Fibroblast of mammary gland (primary cell): ENCODE results near the gene SUPT5H.

Experiments
- DNase-seq: peaks from one replicate; pipeline ENCODE4 v3.0.0-alpha.2; 2010; ENCODE audit warnings: low read depth
- H3K4me3 ChIP-seq: 2 replicates; pipeline ENCODE4 v1.5.1; 2011; ENCODE audit warnings: low read depth, mild to moderate bottlenecking, low read length, moderate library complexity; ENCODE audit not compliant: control insufficient read depth
- TF ChIP-seq, protein P1 (sequence below): conservative IDR thresholded peaks from 2 replicates; pipeline ENCODE4 v1.5.1; 2011; ENCODE audit warnings: low read depth, low read length, inconsistent platforms; ENCODE audit not compliant: control insufficient read depth, insufficient read depth

Gene SUPT5H

DNA sequence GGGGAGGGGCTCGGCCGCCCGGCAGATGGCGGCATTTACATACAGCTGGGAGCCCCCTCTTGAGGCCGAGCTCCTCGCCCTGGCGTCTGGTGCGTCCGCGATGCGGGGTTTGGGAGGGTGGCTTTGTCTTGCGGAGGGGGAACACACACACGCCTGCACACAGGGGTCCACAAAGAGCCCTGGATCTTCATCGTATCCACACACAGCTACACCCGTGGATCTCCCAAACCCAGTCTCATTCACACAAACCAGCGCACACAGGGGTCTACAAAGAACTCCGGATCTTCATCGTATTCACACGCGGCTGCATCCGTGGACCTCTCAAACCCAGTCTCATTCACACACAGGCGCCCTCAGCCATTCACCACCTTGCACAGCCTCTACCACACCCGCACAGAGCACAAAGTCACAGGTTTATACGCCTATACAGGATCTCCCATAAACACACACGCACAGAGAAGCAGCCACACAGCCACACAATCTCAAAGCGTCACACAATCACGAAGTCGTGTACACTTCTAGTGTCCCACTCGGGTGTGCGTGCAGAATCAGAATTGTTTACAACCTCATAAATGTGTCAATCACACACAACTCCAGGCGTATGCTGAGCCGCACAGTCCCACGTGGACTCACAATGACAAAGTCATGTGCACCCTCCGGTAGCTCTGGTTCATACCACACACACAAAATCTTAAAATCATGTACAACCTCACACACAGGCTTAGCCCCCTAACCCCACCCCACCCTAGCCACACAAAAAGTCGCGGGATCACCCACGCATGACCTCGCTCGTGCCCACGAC lies 52.8 kb downstream of the SUPT5H start:
- TF ChIP-seq, protein P1, sequence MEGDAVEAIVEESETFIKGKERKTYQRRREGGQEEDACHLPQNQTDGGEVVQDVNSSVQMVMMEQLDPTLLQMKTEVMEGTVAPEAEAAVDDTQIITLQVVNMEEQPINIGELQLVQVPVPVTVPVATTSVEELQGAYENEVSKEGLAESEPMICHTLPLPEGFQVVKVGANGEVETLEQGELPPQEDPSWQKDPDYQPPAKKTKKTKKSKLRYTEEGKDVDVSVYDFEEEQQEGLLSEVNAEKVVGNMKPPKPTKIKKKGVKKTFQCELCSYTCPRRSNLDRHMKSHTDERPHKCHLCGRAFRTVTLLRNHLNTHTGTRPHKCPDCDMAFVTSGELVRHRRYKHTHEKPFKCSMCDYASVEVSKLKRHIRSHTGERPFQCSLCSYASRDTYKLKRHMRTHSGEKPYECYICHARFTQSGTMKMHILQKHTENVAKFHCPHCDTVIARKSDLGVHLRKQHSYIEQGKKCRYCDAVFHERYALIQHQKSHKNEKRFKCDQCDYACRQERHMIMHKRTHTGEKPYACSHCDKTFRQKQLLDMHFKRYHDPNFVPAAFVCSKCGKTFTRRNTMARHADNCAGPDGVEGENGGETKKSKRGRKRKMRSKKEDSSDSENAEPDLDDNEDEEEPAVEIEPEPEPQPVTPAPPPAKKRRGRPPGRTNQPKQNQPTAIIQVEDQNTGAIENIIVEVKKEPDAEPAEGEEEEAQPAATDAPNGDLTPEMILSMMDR, result peak; percentile 13
- no peak overlapping the region for H3K4me3 ChIP-seq
- DNase-seq, result peak; percentile 24

DNA sequence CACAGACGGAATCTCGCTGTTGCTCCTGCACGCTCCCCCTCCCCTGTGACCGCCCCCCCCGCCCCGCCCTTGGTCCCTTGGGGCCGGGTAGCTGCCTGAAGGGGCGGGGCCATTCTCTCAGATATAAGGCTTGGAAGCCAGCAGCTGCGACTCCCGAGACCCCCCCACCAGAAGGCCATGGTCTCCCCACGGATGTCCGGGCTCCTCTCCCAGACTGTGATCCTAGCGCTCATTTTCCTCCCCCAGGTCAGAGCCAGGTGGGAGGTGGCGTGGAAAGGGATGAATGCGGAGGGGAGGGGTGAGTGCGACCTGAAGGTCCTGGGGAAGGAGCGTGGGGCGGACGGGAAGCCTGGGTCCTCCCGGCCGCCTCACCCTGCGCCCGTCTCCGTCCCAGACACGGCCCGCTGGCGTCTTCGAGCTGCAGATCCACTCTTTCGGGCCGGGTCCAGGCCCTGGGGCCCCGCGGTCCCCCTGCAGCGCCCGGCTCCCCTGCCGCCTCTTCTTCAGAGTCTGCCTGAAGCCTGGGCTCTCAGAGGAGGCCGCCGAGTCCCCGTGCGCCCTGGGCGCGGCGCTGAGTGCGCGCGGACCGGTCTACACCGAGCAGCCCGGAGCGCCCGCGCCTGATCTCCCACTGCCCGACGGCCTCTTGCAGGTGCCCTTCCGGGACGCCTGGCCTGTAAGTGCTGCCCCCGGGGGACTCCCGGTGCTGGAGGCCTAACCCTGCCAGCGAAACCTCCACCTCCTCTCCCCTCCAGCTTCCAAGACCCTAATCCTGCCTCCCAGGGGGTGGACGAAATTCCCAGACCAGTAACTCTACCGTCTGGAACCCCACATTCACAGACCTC lies 53.6 kb downstream of the SUPT5H start, which contains the start of gene DLL3:
TSS of gene DLL3 (plus strand) at position 150 of the 845 bp plus-strand sequence. CDS start at position 178, 28 bp downstream.
- H3K4me3 ChIP-seq, result no peak within 1 kb of the TSS
- TF ChIP-seq, protein P1, result no peak
- DNase-seq, result no peak

DNA sequence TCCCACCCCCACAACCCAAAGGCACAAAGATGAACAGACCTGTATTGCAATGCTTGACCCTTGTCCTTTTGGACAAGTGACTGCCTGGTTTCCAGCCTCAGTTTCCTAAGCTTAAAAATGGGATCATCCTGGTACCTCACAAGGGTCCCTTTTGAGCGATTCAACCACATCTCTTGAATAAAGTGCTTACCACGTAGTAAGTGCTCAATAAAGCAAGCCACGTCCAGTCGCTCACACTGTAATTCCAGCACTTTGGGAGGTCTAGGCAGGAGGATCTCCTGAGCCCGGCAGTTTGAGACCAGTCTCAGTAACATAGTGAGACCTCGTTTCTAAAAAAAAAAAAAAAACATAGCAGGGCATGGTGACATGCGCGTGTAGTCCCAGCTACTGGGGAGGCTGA lies 54.5 kb downstream of the SUPT5H start:
- TF ChIP-seq, protein P1, result no peak
- no peak for DNase-seq
- no peak overlapping the region for H3K4me3 ChIP-seq

DNA sequence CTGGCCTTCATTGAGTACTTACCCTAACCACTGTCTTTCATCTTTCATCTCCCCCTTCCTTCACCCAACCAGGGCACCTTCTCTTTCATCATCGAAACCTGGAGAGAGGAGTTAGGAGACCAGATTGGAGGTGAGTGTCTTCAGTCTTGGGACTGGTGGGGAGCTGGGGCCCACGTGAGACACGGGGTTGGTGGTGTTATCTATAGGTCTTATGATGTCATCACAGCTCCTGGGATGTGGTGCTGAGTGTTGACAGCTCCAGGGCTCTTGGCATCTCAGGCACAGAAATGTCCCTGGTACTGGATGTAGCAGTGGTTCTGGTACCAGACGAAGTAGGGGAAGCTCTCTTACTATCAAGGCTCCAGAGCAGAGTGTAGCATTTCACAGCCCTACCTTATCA lies 55.2 kb downstream of the SUPT5H start:
- TF ChIP-seq, protein P1, result no peak
- no peak for DNase-seq
- H3K4me3 ChIP-seq, result no peak overlapping the region

DNA sequence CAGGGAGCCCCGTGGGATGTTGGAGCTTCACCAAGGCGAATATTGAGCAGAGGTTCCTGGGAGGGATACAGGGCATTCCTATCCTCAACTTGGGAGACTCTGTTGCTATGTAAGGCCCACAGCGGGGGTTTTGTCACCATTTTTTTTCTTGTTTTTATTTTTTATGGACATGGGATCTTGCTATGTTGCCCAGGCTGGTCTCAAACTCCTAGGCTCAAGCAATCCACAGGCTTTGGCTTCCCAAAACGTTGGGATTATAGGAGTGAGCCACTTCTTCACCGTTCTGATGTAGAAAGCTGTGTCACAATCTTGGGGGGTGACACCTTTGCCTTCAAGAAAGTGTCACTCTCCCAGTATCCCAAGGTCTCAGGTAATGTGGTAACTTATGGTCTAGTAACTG lies 56.0 kb downstream of the SUPT5H start:
- TF ChIP-seq, protein P1, result no peak
- no peak for DNase-seq
- H3K4me3 ChIP-seq, result no peak overlapping the region

DNA sequence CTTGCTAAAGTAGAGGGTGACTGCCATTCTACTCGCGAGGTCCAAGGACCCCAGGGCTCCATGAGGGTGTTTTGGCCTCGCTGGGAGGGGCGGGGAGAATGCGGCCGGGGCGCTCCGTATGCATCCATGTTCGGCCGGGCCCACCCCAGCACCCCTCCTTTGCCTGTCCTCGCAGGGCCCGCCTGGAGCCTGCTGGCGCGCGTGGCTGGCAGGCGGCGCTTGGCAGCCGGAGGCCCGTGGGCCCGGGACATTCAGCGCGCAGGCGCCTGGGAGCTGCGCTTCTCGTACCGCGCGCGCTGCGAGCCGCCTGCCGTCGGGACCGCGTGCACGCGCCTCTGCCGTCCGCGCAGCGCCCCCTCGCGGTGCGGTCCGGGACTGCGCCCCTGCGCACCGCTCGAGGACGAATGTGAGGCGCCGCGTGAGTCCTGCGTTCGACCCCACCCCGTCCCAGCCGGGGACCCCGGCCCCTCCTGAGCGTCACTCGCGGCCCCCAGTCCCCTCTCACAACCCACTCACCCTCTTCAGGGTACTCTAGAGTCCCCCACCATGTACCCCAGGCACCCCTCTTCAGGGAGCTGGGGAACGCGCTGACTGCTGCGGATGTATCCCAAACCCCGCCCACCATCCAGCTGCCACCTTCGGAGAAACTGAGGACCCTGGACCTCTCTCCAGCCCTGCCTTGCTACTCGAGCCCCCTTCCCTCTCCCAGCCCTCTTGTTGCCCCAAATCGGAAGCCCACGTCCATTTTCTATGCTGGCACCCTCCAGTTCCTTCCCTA lies 57.4 kb downstream of the SUPT5H start:
- TF ChIP-seq, protein P1, result peak; percentile 25
- no peak overlapping the region for H3K4me3 ChIP-seq
- peak; percentile 70 for DNase-seq
